Stimulated activated CD4-positive, alpha-beta T cell treated with anti-CD3 and anti-CD28 coated beads, TNF-alpha, amount 100 ng/mL, for 24 hours (primary cell): ENCODE results near the gene MSH5.
A peak's percentile ranks its signal among the peaks of the same experiment; 100 is the strongest.

Experiments used
- DNase-seq, 3 experiments: peaks; one replicate each; pipeline ENCODE4 v3.0.0-alpha.2; 2020; ENCODE audit warnings: low read depth in 3 of 3

The MSH5 gene

DNA sequence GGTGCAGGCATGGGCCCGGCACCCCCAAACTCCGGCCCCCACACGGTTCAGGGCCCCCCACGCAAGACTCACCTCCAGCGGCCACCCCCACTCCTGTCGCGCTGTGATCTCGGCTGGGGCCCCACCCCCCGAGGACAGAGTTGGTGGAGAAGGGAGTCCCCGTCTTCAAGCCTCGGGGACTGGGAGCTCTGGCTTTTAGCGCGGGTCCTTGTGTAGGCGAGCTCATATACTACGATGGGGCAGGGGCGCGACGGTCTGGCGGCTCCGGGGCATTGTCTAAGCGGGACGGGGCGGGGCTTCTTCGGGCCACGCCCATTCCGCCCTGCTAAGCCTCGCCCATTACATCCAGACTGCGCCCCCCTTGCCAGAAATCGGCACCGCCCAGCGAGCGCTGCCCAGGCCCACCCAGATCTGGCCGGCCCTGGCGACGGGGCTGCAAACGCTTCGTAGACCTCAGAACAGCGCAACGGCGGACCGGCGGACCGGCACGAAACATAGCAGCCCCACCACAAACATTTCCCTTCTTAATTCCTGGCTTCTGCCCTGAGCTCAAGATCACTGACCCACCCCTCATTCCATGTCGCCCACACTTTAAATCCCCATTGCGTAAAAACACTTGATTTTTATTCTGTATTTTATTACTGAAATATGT lies 9.7 kb upstream of the MSH5 start:
- DNase-seq: peak in 1 of 3 experiments; percentile 63

DNA sequence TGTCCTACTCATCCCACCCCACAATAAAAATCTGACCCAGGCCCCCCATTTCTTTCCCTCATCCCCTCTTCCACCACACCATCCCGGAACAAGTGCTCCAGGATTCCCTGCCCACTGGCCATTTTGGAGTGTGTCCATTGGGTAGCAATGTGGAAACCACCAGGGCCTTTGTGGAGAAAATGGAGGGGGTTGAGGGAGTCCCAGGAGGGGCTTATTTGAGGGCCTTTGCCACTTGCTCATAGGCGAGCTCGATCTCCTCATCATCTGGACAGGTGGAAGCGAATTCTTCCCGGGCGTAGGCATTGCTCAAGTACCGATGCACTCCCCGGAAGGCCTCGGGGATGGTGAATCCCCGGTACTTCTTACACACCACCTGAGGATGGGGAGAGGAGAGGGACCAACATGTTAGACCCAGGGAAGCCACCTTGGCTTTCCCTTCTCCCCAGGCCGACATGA lies 9.1 kb upstream of the MSH5 start:
- DNase-seq: no peak

DNA sequence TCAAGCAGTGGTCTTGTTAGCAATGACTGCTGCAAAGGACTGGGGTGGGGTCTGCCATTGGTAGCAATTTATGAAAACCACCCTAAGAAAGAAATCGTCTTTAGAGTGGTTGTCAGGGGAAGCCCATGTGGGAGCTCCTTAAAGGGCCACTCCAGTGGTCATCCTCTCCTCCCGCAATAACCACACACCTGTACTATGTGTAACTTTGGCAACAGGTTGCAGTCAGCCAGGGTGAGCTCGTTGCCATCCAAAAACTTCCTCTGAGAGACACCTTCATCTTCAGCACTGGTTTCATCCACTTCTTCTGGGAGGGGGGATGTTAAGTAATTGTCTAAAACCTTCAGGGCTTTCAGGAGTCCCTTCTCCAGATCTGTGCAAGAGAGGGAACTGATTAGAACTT lies 7.8 kb upstream of the MSH5 start:
- no peak for DNase-seq

DNA sequence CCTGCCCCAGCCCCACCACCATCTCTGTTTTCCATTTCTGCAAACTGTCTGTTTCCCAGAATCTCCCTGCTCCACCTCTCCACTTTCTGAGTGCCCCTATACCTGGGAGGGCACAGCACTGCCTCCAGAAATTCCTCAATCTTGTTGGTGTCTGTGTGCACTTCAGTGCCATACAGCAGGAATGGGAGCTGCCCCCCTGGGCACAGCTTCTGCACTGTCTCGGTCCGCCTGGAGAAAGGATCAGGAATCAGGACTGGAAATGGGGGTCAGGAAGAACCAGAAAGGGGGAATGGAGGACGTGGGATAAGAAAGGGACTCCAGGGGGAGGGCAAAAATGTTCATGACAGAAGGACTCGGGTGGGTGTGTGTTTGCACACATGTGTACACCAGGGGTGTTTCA lies 6.1 kb upstream of the MSH5 start:
- no peak for DNase-seq

DNA sequence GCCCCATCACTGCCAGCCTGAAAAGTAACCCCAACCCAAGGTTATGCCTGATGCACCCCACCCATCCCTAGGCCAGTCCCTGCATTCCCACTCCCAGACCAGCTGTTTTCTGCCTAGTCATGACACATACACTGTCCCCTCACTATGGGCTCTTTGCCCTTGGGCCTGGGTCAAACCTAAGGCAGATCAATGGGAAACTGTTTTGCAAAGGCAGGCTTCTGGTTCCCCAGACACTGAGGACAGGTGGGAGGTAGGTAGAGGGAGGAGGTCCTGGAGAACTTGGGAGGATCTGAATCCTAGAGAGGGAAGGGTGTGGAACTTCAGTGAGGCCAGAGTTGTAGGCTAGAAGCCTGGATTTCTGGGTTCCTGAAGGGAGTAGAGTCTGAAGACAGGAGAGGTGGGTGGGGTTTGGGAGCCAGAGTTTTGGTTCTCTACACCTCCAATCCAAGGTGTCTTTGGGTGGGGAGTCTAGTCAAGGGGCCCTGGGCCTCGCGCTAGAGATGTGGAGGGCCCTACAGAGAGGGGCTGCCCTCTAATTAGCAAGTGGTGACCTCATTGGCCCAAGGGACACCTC lies 5.5 kb upstream of the MSH5 start:
- no peak for DNase-seq

DNA sequence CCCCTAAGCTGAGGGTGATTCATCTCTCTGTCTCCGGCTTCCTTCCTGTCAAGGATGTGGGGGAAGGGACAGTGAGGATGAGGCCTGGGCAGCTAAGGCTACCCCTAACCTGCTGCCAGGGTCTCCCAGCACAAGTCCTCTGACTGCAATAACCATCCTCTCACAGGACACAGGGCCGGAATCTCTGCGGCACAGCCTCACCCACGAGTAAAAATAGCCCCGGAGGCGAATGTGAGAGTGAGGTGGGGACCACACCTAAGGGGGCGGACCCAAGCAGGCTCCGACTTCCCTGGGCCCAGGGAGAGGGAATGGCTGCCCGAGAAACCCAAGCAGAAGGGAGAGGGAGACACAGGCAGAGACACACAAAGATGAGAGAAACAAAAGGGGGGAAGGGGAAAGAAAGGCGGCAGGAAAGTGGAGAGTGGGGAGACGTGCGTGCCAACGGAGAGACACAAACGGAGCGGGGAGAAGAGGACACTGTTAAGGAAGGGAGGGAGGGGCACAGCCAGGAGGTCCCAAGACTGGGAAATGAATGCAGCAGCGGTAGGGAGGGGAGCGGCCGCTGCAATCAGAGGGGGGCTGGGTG lies 4.9 kb upstream of the MSH5 start:
- peak in 1 of 3 experiments; percentile 53 for DNase-seq

DNA sequence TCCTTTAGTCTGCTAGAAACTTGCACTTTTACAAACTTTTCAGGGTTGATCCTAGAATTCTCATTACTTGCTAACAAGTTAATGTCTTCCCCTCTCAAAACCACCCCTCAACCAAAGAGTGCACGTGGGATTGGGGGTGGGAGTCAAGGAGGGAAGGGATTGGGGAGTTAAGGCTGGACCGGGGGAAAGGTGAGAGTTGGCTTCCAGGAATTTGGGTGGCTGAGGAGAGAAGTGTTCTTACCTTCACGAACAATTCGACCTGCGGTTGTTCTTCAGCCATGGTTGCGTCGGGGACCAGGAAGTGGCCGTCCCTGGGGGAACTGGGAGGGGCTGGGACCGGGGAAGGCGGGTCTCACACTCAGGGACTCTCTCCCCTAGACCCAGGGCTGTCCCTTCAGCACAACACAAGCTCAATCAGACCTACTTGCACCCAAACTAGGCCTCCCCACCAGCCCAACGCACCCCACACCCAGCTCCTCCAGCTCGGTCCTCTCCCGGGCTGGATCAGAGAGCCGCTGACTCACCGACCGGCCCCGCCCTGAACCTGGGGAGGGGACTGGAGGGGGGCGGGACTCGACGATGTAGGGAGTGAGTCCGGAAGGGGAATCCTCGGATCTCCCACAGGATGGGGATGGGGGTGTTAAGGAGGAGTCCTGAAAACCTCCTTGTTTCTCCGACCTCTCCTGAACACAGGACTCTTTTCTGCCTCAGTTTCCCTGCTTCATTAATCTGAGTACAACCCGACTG lies 3.6 kb upstream of the MSH5 start, which contains the start of gene CLIC1:
CLIC1 (minus strand) TSS at position 510 of the 747 bp plus-strand sequence; CDS start at position 280, 230 bp downstream.
- DNase-seq: peak in 2 of 3 experiments; percentile 63 to 87

DNA sequence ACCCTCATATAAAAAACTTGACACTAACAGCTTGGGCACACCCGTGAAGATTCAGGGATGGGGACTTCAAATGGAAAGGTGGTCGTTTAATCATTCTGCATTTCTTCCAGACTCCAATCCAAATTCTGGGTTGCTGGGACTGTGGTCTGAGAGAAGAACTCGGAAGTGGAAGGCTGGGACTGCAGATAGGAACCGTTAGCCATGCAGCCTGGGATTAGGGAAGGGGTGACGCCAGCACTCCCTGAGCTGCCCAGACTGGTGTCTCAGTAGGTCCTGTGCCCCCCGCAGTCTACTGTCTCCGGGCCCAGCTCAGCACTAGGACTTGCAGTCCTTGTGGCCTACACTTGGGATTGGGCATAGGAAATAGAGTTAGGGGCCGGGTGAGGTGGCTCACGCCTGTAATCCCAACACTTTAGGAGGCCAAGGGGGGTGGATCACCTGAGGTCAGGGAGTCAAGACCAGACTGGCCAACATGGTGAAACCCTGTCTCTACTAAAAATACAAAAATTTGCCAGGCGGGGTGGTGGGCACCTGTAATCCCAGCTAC lies 3.0 kb upstream of the MSH5 start:
- no peak for DNase-seq

DNA sequence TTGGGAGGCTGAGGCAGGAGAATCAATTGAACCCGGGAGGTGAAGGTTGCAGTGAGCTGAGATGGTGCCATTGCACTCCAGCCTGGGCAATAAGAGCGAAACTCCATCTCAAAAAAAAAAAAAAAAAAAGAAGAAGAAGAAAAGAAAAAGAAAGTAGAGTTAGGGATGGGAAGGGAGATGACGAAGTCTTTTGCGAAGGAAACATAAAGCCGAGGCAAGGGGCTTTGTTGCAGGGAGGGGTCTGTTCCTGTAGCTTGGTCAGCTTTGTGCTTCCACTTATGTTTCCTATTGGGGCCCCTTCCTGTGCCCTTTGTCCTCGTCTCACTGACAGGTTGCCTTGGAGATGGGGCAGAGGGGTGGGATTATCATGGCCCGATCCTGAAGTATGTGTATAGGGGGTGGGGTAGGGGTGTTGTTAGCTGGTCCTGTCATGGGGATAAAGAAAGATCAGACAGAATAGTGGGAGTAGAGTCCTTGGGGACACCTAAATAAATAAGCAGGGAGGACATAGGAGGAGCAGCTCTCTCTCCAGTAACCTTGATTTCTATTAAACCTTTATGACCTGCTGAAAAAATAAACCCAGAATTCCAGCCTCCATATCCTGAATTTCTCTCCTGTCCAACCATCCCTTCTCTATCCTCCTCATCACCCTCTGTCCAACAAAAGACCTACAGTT lies 2.4 kb upstream of the MSH5 start:
- no peak for DNase-seq

DNA sequence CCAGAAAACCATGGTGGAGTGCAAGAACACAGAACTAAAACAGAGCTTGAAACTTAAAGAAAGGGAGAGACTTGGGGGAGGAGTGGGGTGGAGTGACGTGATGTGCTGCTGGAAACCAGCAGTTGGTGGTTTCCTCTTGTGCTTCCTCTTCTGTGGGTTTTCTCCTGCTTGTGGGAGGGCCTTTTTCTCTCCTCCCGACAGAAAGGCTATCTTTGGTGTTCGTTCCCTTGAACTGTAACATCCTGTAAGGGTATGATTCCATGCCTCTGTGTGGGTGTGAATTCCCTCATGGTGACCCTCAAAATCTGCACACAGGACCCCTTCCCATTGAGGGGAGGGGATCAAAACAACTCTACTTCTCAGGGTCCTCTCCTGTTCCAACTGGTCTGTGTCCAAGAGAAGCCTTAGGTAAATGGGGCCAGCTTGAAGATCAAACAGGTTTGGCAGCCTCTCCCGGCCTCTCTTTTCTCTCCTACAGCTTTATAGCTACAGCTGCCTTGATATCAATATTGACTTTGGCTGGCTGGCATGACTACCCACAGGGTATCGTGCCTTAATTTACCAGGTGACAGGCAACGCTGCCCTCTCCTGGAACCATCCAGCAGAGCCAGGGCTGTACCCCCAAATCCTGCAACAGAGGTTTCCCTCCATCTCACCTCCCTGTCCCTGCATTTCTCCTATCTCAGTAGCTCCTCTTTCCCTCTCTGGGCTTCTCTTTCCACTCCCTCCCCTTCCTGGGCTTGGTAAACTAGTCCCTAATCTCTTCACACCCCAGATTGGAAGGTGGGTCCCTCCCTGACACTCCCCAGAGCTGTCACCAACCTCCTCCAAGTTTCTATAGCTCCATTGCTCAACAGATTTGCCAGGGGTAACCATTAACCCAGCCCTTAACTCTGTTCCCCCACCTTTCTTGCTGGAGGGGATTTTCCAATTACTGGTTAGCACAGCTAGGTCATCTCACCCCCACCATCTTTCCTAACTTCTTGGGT lies 1.5 kb upstream of the MSH5 start:
- DNase-seq: peak in 1 of 3 experiments; percentile 63

DNA sequence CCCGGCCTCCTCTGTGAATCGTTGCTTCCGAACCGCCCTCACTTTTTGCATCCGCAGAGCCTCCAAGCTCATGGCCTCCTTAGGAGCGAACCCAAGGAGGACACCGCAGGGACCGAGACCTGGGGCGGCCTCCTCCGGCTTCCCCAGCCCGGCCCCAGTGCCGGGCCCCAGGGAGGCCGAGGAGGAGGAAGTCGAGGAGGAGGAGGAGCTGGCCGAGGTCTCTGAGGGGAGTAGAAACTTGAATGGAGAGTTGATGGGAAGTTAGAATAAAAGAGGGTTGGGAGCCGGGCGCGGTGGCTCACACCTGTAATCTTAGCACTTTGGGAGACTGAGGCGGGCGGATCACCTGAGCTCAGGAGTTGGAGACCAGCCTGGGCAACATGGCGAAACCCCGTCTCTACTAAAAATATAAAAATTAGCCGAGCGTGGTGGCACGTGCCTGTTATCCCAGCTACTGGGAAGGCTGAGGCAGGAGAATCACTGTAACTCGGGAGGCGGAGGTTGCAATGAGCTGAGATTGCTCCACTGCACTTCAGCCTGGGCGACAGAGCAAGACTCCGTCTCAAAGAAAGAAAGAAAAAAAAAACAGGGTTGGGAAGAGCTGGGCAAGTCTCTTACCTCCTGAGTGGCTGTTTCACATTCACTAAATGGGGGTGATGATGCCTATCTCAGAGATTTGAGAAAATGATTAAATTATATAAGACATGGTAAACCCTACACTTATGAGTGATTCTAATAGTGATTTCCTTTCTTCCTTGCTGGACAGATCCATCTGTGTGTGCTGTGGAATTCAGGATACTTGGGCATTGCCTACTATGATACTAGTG lies 805 bp downstream of the MSH5 start:
- DNase-seq: no peak

DNA sequence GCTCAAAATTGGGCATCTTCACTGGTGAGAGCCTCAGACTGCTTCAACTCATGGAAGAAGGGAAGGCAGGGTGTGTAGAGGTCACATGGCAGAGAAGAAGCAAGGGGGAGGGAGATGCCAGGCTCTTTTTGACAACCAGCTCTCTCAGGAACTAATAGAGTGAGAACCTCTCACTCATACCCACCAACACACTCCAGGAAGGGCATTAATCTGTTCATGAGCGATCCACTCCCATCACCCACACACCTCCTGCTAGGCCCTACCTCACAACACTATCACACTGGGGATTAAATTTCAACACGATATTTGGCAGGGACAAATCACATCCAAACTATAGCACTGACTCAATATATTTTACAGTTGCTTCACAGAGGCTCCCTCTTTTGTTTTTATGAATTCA lies 2.0 kb downstream of the MSH5 start:
- no peak for DNase-seq

DNA sequence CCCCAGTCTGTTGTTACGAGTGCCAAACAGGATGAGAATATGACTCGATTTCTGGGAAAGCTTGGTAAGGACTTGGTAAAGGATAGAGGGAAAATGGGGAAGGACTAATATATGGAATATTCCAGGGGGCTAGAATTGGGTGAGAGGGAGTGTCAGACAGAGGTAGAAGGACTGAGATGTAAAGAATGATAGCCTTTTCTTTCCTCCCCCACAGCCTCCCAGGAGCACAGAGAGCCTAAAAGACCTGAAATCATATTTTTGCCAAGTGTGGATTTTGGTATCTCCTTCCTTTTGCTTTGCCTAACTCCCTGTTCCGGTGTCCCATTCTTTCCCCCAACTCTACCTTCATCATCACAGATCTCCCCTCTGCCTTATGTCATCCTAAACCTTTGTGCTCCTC lies 3.1 kb downstream of the MSH5 start:
- DNase-seq: no peak

DNA sequence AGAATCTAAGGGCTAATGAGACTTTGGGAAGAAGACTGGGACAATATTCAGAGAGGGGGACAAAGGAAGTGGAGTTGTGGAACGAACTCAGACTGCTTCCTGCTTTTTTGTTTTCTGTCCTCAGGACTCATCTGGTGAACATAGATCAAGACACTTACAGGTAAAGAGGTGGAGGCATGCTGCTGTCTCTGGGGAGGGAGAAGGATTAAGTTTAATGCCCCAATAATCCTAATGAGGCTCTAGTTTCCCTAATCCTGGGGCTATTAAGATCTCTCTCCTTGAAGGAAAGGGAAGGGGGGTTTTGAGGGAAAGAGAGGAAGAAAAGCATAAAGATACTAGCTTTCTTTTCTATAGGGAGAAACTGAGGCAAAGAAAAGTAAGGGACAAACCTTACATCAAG lies 4.6 kb downstream of the MSH5 start:
- no peak for DNase-seq

DNA sequence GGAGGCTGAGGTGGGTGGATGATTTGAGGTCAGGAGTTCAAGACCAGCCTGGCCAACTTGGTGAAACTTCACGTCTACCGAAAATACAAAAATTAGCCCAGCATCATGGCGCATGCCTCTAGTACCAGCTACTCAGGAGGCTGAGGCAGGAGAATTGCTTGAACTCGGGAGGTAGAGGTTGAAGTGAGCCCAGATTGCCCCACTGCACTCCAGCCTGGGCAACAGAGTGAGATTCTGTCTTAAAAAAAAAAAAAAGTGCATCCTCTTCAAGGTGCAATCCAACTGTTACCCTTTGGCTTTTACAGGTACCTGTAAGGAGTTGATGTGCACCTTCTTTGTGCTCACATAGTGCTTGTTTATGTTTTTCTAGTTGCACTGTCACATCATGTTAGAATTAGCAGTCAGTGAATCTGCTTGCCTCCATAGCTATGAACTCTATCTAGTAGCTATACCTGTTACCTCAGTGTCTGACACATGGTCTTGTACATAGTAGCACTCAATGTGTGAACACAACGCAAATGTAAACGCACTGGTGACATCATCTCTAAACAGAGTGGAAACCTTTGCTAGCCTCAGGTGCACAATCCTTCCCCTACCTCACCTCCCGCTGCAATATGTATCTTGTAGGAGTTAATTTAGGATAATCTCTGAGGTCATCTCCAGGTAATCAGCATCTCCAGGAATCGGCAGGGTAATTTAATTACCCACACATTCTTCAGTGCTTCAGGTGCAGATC lies 9.7 kb downstream of the MSH5 start:
- DNase-seq: no peak

DNA sequence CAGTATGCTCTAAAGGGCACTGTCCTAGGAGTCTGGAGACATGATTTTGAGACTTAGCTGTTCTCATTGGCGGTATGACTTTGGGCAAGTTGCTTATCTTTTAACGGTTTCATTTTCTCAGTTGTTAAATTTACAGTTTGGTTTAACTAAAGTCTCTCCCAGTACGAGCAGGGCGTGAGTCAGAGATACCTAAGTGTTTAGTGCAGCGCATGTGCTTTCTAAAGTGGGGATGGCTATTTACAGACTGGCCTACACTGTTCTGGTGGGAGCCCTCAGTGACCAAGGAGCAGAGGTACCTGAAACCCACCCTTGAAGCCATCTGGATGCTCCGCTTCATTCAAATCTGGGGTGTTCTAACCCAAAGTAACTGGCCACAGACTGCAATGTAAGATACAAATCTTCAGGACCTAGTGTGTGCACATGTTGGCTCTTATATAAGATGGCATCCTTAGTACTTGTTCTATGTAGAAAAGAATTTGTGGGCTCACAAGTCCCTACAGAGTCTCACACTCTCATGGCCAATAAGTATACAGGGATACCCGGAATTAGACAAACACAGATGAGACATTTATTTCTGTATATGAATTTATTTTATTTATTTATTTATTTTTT lies 10.7 kb downstream of the MSH5 start:
- no peak for DNase-seq

DNA sequence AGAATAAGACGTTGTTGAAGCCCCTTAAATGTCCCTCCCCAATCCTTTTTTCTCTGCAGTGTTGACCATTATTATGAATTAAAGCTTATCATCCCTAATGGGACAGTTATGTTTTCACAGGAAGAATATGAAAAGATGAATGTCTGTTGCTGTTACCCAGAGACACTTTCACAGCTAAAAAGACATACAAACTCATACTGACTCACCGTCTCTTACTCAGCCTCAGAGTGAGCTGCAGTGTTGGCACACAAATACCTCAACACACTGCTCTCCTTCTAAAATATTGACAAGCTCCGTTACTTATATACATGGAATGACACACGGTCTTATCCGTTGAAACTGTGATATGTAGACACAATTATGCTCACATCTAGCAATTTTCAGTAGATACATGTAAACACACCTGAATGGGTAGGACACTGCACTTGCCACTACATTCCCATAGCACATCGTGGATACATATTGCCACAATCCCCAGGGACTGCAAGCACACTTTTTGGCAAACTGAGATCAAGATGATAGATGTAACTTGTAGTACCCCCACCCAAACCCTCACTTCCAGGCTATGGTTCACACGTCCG lies 13.0 kb downstream of the MSH5 start:
- no peak for DNase-seq

DNA sequence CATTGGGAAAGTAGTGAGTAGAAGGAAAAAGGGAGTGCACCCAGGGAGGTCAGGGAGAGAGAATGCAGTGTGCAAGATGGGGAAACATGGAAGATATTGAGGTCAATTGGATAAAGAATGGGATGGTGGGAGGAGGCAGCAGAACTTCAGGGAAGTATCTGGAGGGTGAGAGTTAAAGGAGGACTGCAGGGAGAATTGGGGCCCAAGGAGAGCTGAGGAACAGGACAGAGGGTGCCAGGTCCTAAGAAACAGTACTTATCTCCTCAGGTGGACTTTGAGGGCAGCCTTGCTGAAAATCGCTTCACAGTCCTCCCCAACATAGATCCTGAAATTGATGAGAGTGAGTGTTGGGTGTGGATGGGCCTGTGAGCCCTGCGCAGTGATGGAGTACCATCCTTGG lies 18.5 kb downstream of the MSH5 start:
- DNase-seq: no peak
